ENCODE measurements around the gene CBY1. TPM values are rescaled to one million over a fixed set of nuclear protein-coding genes. Genes with fewer than 3 reads are reported as not detected.

Gene CBY1
- total RNA-seq, 1 donor from 2014 or later = 11.1 TPM

DNA sequence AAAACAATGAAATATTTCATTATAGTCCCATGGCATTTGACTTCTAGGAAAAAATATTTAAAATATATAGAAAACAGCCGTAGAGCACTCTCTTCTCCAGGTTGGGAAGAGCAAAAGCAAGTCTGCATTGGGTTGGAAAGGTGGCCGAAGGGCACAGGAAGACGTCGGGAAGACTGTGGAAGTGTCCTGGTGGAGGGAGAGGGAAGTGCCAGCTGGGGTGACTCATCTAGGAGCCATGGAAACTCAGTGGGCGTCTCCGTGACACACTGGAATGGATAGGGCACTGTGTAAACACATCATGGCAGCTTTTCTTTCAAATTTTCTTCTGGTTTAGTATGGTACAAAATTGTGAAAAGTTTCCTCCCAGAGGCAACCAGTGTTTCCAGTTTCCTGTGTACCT lies 62.0 kb downstream of the CBY1 start:
- intact Hi-C loops (cut with micrococcal nuclease) = no loop called here

DNA sequence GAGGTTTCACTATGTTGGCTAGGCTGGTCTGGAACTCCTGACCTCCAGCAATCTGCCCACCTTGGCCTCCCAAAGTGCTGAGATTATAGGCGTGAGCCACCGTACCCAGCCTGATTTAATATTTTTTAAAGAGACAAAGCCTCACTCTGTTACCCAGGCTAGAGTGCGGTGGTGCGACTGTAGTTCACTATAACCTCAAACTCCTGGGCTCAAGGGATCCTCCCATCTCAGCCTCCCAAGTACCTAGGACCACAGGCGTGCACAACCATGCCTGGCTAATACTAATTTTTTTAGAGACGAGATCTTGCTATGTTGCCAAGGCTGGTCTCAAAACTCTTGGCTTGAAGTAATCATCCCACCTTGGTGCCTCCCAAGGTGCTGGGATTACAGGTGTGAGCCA lies 62.8 kb downstream of the CBY1 start:
- intact Hi-C loops (cut with micrococcal nuclease) = no loop called here

DNA sequence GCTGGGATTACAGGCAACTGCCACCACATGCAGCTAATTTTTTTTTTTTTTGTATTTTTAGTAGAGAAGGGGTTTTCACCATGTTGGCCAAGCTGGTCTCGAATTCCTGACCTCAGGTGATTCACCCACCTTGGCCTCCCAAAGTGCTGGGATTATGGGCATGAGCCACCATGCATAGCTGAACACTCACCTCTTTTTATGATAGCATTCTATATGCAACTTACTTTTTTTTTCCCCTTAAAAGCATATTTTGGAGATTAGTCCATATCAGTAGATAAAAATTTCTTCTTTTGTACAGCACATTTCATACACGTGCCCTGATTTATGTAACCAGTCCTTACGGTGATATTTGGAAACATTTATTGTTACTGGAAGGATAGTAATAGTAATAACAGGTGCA lies 63.9 kb downstream of the CBY1 start:
- intact Hi-C loops (cut with micrococcal nuclease) = no loop called here

DNA sequence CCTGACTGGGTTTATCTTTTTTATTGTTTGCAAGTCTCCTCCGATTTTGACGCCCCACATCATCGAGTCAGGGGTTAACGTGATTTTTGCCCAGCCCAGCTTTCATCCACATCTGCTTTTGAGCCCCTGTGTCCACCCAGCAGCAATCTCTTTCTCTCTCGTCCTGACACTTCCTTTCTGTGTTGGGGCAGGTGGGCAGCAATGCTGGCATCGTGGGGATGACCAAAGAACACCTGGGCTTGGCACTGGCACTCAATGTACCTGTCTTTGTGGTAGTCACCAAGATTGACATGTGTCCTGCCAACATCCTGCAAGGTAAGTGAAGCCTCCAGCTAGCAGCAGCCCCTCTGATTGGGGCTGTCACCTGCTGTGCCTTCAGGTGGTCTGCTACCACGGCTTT lies 65.1 kb downstream of the CBY1 start:
- intact Hi-C loops (cut with micrococcal nuclease) = no loop called here

Other genes starting within 250 kb of the CBY1 start
- gene KCNJ4, start 201.4 kb upstream of the CBY1 start, total RNA-seq = not detected in 2 replicates
- 0.95 and 0.98 TPM in 2 replicates for gene KDELR3, start 188.5 kb upstream of the CBY1 start, total RNA-seq
- 435 and 444 TPM in 2 replicates for gene DDX17, start 150.3 kb upstream of the CBY1 start, total RNA-seq
- gene DMC1, start 86.5 kb upstream of the CBY1 start, total RNA-seq = 4.6 and 6.1 TPM in 2 replicates
- gene FAM227A, start 246 bp upstream of the CBY1 start, total RNA-seq = 0.39 TPM in 1 of 2 replicates, not detected in the other
- 97.4 and 102 TPM in 2 replicates for gene TOMM22, start 25.3 kb downstream of the CBY1 start, total RNA-seq
- 74.6 and 77.6 TPM in 2 replicates for gene JOSD1, start 44.3 kb downstream of the CBY1 start, total RNA-seq
- gene GTPBP1, start 49.3 kb downstream of the CBY1 start, total RNA-seq = 99.9 and 104 TPM in 2 replicates
- 518 and 541 TPM in 2 replicates for gene SUN2, start 99.4 kb downstream of the CBY1 start, total RNA-seq
- gene DNAL4, start 137.5 kb downstream of the CBY1 start, total RNA-seq = 7.6 and 8.6 TPM in 2 replicates
- 1.3 and 1.6 TPM in 2 replicates for gene NPTXR, start 187.4 kb downstream of the CBY1 start, total RNA-seq
- 96.2 and 99.5 TPM in 2 replicates for gene CBX6, start 215.6 kb downstream of the CBY1 start, total RNA-seq

Data from T-helper 1 cell treated with Interleukin-12 subunit alpha and Interleukin-12 subunit beta and Interleukin-4 antibody, amounts not matched to agents 30 ng/mL and 1 ng/mL, for 36 hours (primary cell).